DOHH2 (cell line): ENCODE results near the gene ATP9B.

Experiments
- CTCF ChIP-seq: fragments of 200-600 bp; sonication (generic); IDR thresholded peaks from one replicate; pipeline ENCODE4 v1.5.1; 2014; ENCODE audit warnings: antibody characterized with exemption, mild to moderate bottlenecking, low read depth, low read length; ENCODE audit not compliant: poor library complexity, severe bottlenecking
- EZH2phosphoT487 ChIP-seq: fragments of 200-600 bp; sonication (generic); IDR thresholded peaks from 2 replicates; pipeline ENCODE4 v1.6.1; 2017; ENCODE audit warnings: borderline replicate concordance, mild to moderate bottlenecking, antibody characterized with exemption, low read length, moderate library complexity, mixed read lengths

GRCh38 chr18:79133724-79134123 is 64.5 kb downstream of the ATP9B start:
- no peak for TF ChIP-seq CTCF
- TF ChIP-seq EZH2phosphoT487 = no peak
